ENCODE data around the gene FOXN1.

DNA sequence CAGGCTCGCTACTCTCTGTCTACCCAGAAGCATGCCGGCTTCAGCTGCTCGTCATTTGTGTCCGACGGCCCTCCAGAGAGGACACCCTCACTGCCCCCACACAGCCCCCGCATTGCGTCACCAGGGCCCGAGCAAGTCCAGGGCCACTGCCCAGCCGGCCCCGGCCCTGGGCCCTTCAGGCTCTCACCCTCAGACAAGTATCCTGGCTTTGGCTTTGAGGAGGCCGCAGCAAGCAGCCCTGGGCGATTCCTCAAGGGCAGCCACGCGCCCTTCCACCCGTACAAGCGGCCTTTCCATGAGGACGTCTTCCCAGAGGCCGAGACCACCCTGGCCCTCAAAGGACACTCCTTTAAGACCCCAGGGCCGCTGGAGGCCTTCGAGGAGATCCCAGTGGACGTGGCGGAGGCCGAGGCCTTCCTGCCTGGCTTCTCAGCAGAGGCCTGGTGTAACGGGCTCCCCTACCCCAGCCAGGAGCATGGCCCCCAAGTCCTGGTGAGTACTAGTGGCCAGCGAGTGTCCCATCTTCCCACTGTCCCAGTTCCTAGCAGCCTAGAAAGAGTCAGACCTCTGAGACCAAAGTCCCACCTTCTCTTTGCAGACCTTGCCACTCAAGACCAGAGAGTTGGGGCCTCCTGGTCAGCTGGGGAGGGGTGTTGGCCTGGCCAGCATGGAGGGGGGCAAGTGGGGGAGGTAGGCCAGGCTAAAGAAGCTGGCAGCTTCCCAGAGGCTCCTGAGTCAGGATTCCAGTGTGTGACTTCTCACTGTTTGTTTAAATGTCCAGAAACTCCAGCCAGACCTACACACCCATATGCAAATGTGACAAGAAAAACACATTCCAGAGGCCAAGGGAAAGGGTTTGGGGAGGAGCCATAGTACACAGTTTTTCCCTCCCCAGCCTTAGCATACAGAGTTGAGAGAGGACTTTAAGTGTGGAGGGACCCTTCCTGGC, 18.6 kb downstream of the FOXN1 start:
- TF ChIP-seq, protein P1, sequence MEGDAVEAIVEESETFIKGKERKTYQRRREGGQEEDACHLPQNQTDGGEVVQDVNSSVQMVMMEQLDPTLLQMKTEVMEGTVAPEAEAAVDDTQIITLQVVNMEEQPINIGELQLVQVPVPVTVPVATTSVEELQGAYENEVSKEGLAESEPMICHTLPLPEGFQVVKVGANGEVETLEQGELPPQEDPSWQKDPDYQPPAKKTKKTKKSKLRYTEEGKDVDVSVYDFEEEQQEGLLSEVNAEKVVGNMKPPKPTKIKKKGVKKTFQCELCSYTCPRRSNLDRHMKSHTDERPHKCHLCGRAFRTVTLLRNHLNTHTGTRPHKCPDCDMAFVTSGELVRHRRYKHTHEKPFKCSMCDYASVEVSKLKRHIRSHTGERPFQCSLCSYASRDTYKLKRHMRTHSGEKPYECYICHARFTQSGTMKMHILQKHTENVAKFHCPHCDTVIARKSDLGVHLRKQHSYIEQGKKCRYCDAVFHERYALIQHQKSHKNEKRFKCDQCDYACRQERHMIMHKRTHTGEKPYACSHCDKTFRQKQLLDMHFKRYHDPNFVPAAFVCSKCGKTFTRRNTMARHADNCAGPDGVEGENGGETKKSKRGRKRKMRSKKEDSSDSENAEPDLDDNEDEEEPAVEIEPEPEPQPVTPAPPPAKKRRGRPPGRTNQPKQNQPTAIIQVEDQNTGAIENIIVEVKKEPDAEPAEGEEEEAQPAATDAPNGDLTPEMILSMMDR (IDR thresholded peaks at IDR 0.05; ENCODE audit: low read depth, low read length, missing input control), result no peak
- TF ChIP-seq, protein P2, sequence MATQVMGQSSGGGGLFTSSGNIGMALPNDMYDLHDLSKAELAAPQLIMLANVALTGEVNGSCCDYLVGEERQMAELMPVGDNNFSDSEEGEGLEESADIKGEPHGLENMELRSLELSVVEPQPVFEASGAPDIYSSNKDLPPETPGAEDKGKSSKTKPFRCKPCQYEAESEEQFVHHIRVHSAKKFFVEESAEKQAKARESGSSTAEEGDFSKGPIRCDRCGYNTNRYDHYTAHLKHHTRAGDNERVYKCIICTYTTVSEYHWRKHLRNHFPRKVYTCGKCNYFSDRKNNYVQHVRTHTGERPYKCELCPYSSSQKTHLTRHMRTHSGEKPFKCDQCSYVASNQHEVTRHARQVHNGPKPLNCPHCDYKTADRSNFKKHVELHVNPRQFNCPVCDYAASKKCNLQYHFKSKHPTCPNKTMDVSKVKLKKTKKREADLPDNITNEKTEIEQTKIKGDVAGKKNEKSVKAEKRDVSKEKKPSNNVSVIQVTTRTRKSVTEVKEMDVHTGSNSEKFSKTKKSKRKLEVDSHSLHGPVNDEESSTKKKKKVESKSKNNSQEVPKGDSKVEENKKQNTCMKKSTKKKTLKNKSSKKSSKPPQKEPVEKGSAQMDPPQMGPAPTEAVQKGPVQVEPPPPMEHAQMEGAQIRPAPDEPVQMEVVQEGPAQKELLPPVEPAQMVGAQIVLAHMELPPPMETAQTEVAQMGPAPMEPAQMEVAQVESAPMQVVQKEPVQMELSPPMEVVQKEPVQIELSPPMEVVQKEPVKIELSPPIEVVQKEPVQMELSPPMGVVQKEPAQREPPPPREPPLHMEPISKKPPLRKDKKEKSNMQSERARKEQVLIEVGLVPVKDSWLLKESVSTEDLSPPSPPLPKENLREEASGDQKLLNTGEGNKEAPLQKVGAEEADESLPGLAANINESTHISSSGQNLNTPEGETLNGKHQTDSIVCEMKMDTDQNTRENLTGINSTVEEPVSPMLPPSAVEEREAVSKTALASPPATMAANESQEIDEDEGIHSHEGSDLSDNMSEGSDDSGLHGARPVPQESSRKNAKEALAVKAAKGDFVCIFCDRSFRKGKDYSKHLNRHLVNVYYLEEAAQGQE (IDR thresholded peaks at IDR 0.05), result no peak
- TF ChIP-seq TAF1 (conservative IDR thresholded peaks at IDR 0.05), result no peak
- TF ChIP-seq RXRA (IDR thresholded peaks at IDR 0.05), result no peak
- TF ChIP-seq FOXA1 (IDR thresholded peaks at IDR 0.05), result no peak
- TF ChIP-seq, protein P3, sequence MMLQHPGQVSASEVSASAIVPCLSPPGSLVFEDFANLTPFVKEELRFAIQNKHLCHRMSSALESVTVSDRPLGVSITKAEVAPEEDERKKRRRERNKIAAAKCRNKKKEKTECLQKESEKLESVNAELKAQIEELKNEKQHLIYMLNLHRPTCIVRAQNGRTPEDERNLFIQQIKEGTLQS (IDR thresholded peaks at IDR 0.05), result no peak
- TF ChIP-seq EGR1 (IDR thresholded peaks at IDR 0.05; ENCODE audit: low read depth in 2 of 2), result no peak
- TF ChIP-seq, protein P4, sequence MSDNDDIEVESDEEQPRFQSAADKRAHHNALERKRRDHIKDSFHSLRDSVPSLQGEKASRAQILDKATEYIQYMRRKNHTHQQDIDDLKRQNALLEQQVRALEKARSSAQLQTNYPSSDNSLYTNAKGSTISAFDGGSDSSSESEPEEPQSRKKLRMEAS (IDR thresholded peaks at IDR 0.05), result no peak
- no peak for TF ChIP-seq SP1 (IDR thresholded peaks at IDR 0.05)
- no peak for TF ChIP-seq HNF4G (IDR thresholded peaks at IDR 0.05)
- no peak for TF ChIP-seq RAD21 (IDR thresholded peaks at IDR 0.05)
- no peak for TF ChIP-seq JUND (IDR thresholded peaks at IDR 0.05)
